Omental fat pad (tissue), 4 donors: ENCODE results near the gene PLAAT1. TPM values are rescaled to one million over a fixed set of nuclear protein-coding genes. Genes with fewer than 3 reads are reported as not detected.

ENCODE experiments used
- ATAC-seq: fragments of 150-250 bp; one replicate; pipeline ENCODE4 v1.9.1; 2016; ENCODE audit warnings: mild to moderate bottlenecking, moderate library complexity; ENCODE audit not compliant: low FRiP score
- DNase-seq: peaks from one replicate; pipeline ENCODE4 v3.0.0-alpha.2; 2019; ENCODE audit warnings: low spot score
- CTCF ChIP-seq, 3 donors: fragments of 450-650 bp; IDR thresholded peaks; one replicate each; pipeline ENCODE4 v1.5.1; 2016 to 2017; ENCODE audit warnings: antibody characterized with exemption in 3 of 3, mild to moderate bottlenecking in 3 of 3, moderate library complexity in 2 of 3
- total RNA-seq, 4 donors: library from RNA; depleted of rRNA; stranded (reverse); fragments of >200 nt; gene quantifications; one replicate each; pipeline ENCODE4 v1.1.0, GENCODE V29; 2016

The PLAAT1 gene
- total RNA-seq, 4 donors from 2014 or later = 0.56 TPM; not detected in 3

DNA sequence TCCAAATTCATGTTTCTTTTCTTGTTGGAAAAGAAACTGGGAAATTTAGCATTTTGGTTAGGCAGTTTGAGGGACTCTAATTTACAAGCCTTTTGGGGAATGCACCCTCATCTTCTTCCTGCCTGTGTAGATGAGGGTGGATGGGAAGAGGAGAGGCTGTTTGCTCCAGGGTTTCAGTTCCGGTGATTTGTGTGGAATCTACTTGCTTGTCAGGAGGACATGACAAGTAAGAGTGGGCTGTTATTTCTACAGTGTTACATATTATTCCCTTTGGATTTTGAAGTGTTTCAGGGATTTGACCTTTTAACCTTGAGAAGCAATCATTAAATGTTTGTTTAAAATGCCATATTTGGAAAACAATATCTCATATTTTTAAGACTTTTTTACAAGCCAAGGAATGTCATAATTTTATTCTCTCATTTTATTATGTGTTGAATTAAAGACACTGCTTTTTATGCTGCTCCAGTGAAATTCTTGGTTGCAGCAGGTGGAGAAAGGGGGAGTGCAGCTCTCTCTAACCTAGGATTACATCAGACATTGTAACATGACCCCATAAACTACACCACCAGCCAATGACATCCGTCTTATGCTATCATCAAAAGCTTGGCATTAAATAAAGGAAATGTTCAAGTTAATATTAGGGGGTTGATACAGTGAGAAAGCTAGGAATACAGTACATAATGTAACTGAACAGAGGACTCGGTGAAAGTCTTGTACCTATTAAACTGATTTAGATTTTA, 30.2 kb downstream of the PLAAT1 start:
- DNase-seq (no peak), ATAC-seq (no peak)
- TF ChIP-seq CTCF (IDR thresholded peaks at IDR 0.05) = no peak

DNA sequence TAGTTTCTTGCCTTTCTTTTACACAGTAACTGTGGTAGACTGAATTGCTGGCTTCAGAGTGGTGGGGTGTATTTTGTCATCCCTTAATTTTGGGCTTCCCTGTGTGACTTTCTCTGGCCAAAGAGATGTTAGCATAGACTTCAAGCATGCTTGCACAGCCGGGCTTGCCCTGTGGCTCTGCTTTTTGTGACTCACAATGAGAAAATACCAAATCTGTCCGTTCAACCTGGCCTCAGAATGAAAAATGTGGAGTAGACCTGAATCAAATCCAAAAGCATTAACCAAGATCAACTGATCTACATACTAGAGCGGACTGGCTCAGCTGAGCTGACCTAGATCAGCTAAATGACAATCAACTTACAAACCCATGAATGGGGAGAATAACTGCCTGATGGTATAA, 51.4 kb downstream of the PLAAT1 start:
- ATAC-seq = no peak
- no peak for DNase-seq
- TF ChIP-seq CTCF (IDR thresholded peaks at IDR 0.05) = no peak

DNA sequence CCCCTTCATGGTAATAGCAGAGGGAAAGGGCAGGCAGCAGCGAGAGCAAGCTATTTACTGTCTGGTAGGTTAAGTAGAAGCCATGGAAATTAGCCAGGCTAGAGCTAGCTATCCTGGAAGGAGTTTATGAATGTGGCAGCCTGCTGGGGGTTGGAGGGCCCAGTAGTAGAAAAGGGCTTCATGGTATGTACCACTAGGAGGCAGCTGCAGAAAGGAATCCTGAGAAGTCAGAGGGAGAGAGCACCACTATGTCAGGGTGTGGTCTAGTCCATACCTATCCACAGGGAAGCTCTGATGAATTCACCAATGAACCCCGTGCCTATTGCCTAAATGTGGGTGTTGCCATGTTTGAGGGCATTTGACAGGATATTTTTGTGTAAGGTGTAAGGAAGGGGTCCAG, 55.0 kb downstream of the PLAAT1 start:
- no peak for TF ChIP-seq CTCF (IDR thresholded peaks at IDR 0.05)
- DNase-seq (no peak), ATAC-seq (no peak)

GRCh38 chr3:193297421-193297820, 56.4 kb downstream of the PLAAT1 start:
- ATAC-seq = no peak
- TF ChIP-seq CTCF (IDR thresholded peaks at IDR 0.05) = no peak
- no peak for DNase-seq

GRCh38 chr3:193301433-193301832, 60.4 kb downstream of the PLAAT1 start:
- no peak for TF ChIP-seq CTCF (IDR thresholded peaks at IDR 0.05)
- no peak for DNase-seq
- no peak for ATAC-seq

GRCh38 chr3:193305356-193305755, 64.3 kb downstream of the PLAAT1 start:
- ATAC-seq = no peak
- no peak for TF ChIP-seq CTCF (IDR thresholded peaks at IDR 0.05)
- DNase-seq = no peak
